Mesendoderm (in vitro differentiated cells): ENCODE measurements around the gene TNPO2.

Experiments
- DNase-seq: peaks from one replicate; pipeline ENCODE4 v3.0.0; 2013
- H2AK5ac ChIP-seq: 2 replicates; pipeline ENCODE4 v1.6.1; 2013; ENCODE audit warnings: low read length, inconsistent platforms
- H2BK120ac ChIP-seq: 2 replicates; pipeline ENCODE4 v1.6.1; 2013; ENCODE audit warnings: low read depth, mild to moderate bottlenecking, low read length, moderate library complexity, mixed read lengths
- H2BK15ac ChIP-seq: replicated peaks from 2 replicates; pipeline ENCODE4 v1.6.1; 2013; ENCODE audit warnings: low read depth, mild to moderate bottlenecking, moderate library complexity
- H2BK5ac ChIP-seq: 2 replicates; pipeline ENCODE4 v1.6.1; 2013; ENCODE audit warnings: low read length, inconsistent platforms
- H3K18ac ChIP-seq: 2 replicates; pipeline ENCODE4 v1.6.1; 2013; ENCODE audit warnings: mild to moderate bottlenecking, low read length, mixed read lengths
- H3K23ac ChIP-seq: one replicate; pipeline ENCODE4 v1.6.1; 2013; ENCODE audit warnings: low read length
- H3K27ac ChIP-seq: 2 replicates; pipeline ENCODE4 v1.5.1; 2013; ENCODE audit warnings: low read depth, mild to moderate bottlenecking, inconsistent platforms, low read length, moderate library complexity
- H3K27me3 ChIP-seq: 2 replicates; pipeline ENCODE4 v1.6.1; 2013; ENCODE audit warnings: low read length, control low read depth, mild to moderate bottlenecking, inconsistent platforms; ENCODE audit not compliant: insufficient read depth, poor library complexity
- H3K36me3 ChIP-seq: 2 replicates; pipeline ENCODE4 v1.6.1; 2013; ENCODE audit warnings: low read length, inconsistent platforms; ENCODE audit not compliant: control insufficient read depth, insufficient read depth
- H3K4ac ChIP-seq: one replicate; pipeline ENCODE4 v1.6.1; 2013; ENCODE audit warnings: low read depth, mild to moderate bottlenecking, low read length, moderate library complexity
- H3K4me1 ChIP-seq: 2 replicates; pipeline ENCODE4 v1.6.1; 2013; ENCODE audit warnings: low read depth, low read length, inconsistent platforms; ENCODE audit not compliant: control insufficient read depth
- H3K4me2 ChIP-seq: 2 replicates; pipeline ENCODE4 v1.6.1; 2013; ENCODE audit warnings: low read length
- H3K4me3 ChIP-seq: 2 replicates; pipeline ENCODE4 v1.5.1; 2013; ENCODE audit warnings: mild to moderate bottlenecking, low read length
- H3K56ac ChIP-seq: one replicate; pipeline ENCODE4 v1.6.1; 2013; ENCODE audit warnings: low read length
- H3K79me1 ChIP-seq: 2 replicates; pipeline ENCODE4 v1.6.1; 2013; ENCODE audit warnings: low read length, inconsistent platforms
- H3K79me2 ChIP-seq: 2 replicates; pipeline ENCODE4 v1.6.1; 2013; ENCODE audit warnings: mild to moderate bottlenecking, low read length; ENCODE audit not compliant: control insufficient read depth, insufficient read depth
- H3K9ac ChIP-seq: 2 replicates; pipeline ENCODE4 v1.6.1; 2013; ENCODE audit warnings: low read length, inconsistent platforms
- H4K5ac ChIP-seq: one replicate; pipeline ENCODE4 v1.6.1; 2013; ENCODE audit warnings: low read length
- H4K8ac ChIP-seq: one replicate; pipeline ENCODE4 v1.6.1; 2013; ENCODE audit warnings: low read depth, mild to moderate bottlenecking, control low read depth, low read length, moderate library complexity
- WGBS: extraction: QIAGEN DNeasy Blood & Tissue Kit; methylation state at CpG from one replicate; pipeline ENCODE4 v1.1.7; 2013; ENCODE audit warnings: low lambda C conversion rate, missing lambda C conversion rate; ENCODE audit not compliant: insufficient coverage; ENCODE audit errors: extremely low coverage; 5-methylcytosine and 5-hydroxymethylcytosine counted together

The TNPO2 gene

GRCh38 chr19:12733369-12734214, 9.9 kb upstream of the TNPO2 start:
- H3K79me2 ChIP-seq, result peaks cover 48% of the 10 kb centered on the region

DNA sequence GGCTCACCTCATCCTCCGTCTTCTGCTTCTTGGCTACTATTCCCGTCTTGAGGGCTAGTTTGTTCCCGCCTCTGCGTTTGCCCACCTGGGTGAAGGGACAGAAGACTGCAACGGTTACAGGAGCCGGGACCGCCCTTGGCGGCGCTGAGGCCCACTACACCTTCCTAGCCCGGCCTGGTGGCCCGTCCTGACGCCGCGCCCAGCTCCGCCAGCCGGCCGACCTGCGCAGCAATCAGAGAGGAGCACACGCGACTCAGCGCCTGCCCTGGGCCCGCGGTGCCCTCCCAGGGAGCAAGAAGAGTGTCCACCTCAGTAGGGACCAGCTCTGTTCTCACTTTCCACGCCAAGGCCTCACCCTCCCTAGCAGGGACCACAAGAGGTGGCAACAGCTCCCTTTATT, 7.6 kb upstream of the TNPO2 start:
- Histone ChIP-seq H4K5ac (no peak overlapping the region), H3K4me2 (no peak overlapping the region), H2BK15ac (no peak overlapping the region), H3K4me1 (peaks cover 5% of the 10 kb centered on the region), H3K18ac (no peak overlapping the region), H3K4ac (no peak overlapping the region), H2BK5ac (no peak overlapping the region), H3K27me3 (no peaks in the 10 kb centered on the region), H2BK120ac (no peak overlapping the region), H3K23ac (no peak overlapping the region), H3K79me1 (peaks cover 18% of the 10 kb centered on the region), H4K8ac (no peak overlapping the region), H2AK5ac (no peak overlapping the region), H3K56ac (no peak overlapping the region), H3K79me2 (peaks cover 36% of the 10 kb centered on the region), H3K27ac (no peak overlapping the region), H3K36me3 (peaks cover 14% of the 10 kb centered on the region), H3K4me3 (no peak overlapping the region), H3K9ac (peak overlapping the region; percentile 19)
- no CpG with 5 or more reads among the region's 24 CpGs for WGBS
- DNase-seq, result no peak

More at GRCh38 chr19:12733369-12734214, 9.9 kb upstream of the TNPO2 start:
- Histone ChIP-seq H3K27me3 (no peaks in the 10 kb centered on the region), H3K4ac (peak overlapping the region; percentile 97), H3K4me1 (peaks cover 5% of the 10 kb centered on the region), H3K23ac (peak overlapping the region; percentile 83), H3K18ac (peak overlapping the region; percentile 68), H2BK5ac (no peak overlapping the region), H3K36me3 (peaks cover 14% of the 10 kb centered on the region), H2BK120ac (no peak overlapping the region), H2AK5ac (peak overlapping the region; percentile 8), H2BK15ac (no peak overlapping the region), H3K9ac (peak overlapping the region; percentile 100), H4K5ac (no peak overlapping the region), H3K4me3 (peak overlapping the region; percentile 100), H3K79me1 (peaks cover 28% of the 10 kb centered on the region), H3K27ac (peak overlapping the region; percentile 68), H3K4me2 (peak overlapping the region; percentile 100), H3K56ac (peak overlapping the region; percentile 99), H4K8ac (no peak overlapping the region)
- no CpG with 5 or more reads among the region's 15 CpGs for WGBS
- peak; percentile 63 for DNase-seq

GRCh38 chr19:12730064-12730463, 6.3 kb upstream of the TNPO2 start:
- Histone ChIP-seq H2AK5ac (no peak overlapping the region), H3K4me2 (no peak overlapping the region), H3K79me2 (peaks cover 36% of the 10 kb centered on the region), H3K4me1 (peaks cover 5% of the 10 kb centered on the region), H2BK120ac (no peak overlapping the region), H3K23ac (no peak overlapping the region), H3K27me3 (no peaks in the 10 kb centered on the region), H3K79me1 (peaks cover 18% of the 10 kb centered on the region), H3K56ac (no peak overlapping the region), H3K18ac (no peak overlapping the region), H3K27ac (no peak overlapping the region), H3K4me3 (no peak overlapping the region), H3K4ac (no peak overlapping the region), H2BK5ac (no peak overlapping the region), H3K36me3 (peaks cover 14% of the 10 kb centered on the region), H4K8ac (no peak overlapping the region), H2BK15ac (no peak overlapping the region), H4K5ac (no peak overlapping the region), H3K9ac (no peak overlapping the region)
- DNase-seq, result no peak
- WGBS, result no CpG with 5 or more reads among the region's 3 CpGs

GRCh38 chr19:12727745-12728433, 4.2 kb upstream of the TNPO2 start:
- Histone ChIP-seq H3K4me3 (no peak overlapping the region), H3K9ac (no peak overlapping the region), H3K4ac (no peak overlapping the region), H4K8ac (no peak overlapping the region), H3K27ac (no peak overlapping the region), H2AK5ac (no peak overlapping the region), H2BK15ac (no peak overlapping the region), H3K36me3 (peaks cover 14% of the 10 kb centered on the region), H3K23ac (no peak overlapping the region), H3K18ac (no peak overlapping the region), H3K79me2 (peaks cover 28% of the 10 kb centered on the region), H3K56ac (no peak overlapping the region), H3K4me2 (no peak overlapping the region), H2BK120ac (no peak overlapping the region), H2BK5ac (no peak overlapping the region), H4K5ac (no peak overlapping the region), H3K4me1 (peaks cover 2% of the 10 kb centered on the region), H3K27me3 (no peaks in the 10 kb centered on the region), H3K79me1 (peaks cover 15% of the 10 kb centered on the region)
- DNase-seq, result no peak
- WGBS, result no CpG with 5 or more reads among the region's 9 CpGs

- Histone ChIP-seq H3K79me1 (peaks cover 12% of the 10 kb centered on the region), H4K5ac (no peak overlapping the region), H3K18ac (no peak overlapping the region), H3K27me3 (no peaks in the 10 kb centered on the region), H2BK5ac (no peak overlapping the region), H3K4me1 (no peaks in the 10 kb centered on the region), H4K8ac (no peak overlapping the region), H2BK120ac (no peak overlapping the region), H2BK15ac (no peak overlapping the region), H2AK5ac (no peak overlapping the region), H3K4ac (no peak overlapping the region), H3K56ac (no peak overlapping the region), H3K4me2 (no peak overlapping the region), H3K27ac (peak overlapping the region; percentile 17), H3K4me3 (no peak overlapping the region), H3K23ac (no peak overlapping the region), H3K9ac (no peak overlapping the region), H3K36me3 (peaks cover 12% of the 10 kb centered on the region), H3K79me2 (peaks cover 23% of the 10 kb centered on the region)
- peak; percentile 45 for DNase-seq
- no CpG with 5 or more reads among the region's 2 CpGs for WGBS
Observed at GRCh38 chr19:12726988-12727316, 3.2 kb upstream of the TNPO2 start.
